ENCODE results near the gene NPDC1.
"Not testable (repeated sequence)": the region's sequence is repeated elsewhere in the genome, so short reads cannot be mapped to it uniquely, and the experiment has no call there.

The NPDC1 gene

DNA sequence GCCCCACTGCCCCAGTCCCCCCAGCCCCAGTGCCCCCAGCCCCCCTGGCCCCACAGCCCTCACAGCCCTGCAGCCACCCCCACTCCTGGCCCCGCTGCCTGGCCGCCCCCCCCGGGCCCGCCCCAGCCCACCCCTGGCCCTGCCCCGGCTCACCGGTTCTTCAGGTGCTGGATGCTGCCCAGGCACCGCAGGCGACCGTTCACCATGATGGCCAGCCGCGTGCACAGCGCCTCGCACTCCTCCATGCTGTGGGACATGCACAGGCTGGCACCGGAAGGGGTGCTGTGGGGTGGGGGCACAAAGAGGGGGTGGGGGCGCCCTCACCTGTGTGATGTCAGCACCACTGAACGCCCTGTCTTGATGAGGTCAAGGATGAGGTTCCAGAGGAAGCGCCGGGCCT lies 36.8 kb downstream of the NPDC1 start:
- no peak for ATAC-seq

DNA sequence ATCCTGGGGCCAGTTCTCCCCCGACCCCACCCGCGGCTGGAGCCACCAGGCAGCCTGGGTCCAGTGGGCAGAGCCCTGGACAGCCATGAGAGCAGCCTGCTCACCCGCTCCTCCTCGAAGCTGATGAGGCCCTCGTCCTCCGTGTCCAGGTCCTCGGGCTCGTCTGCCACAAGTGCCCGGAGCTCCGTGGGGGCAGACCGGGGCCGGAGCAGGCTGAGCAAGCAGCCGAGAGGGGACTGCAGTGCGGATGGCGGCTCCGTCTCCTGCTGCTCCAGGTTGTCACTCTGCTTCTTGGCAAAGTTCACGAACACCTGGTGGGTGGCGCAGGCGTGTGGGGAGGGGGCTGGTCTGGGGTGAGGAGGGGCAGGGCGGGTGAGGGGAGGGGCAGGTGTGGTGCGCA lies 37.7 kb downstream of the NPDC1 start:
- TF ChIP-seq ZNF8 (CRISPR knock-in tag; IDR thresholded peaks at IDR 0.05) (no peak), SNAI2 (CRISPR knock-in tag; IDR thresholded peaks at IDR 0.05) (no peak), PPARA (CRISPR knock-in tag; IDR thresholded peaks at IDR 0.05; ENCODE audit: borderline replicate concordance) (no peak), ZC3H10 (CRISPR knock-in tag; IDR thresholded peaks at IDR 0.05) (no peak), TCF4 (CRISPR knock-in tag; IDR thresholded peaks at IDR 0.05; ENCODE audit: borderline replicate concordance) (no peak), ZNF70 (CRISPR knock-in tag; IDR thresholded peaks at IDR 0.05) (no peak), ARNTL (CRISPR knock-in tag; IDR thresholded peaks at IDR 0.05; ENCODE audit: borderline replicate concordance, low read depth) (no peak), ZFP30 (CRISPR knock-in tag; IDR thresholded peaks at IDR 0.05) (no peak), ESRRG (CRISPR knock-in tag; IDR thresholded peaks at IDR 0.05) (no peak), ZFP3 (CRISPR knock-in tag; IDR thresholded peaks at IDR 0.05) (no peak), BACH2 (CRISPR knock-in tag; IDR thresholded peaks at IDR 0.05; ENCODE audit: borderline replicate concordance) (no peak), CSDC2 (CRISPR knock-in tag; IDR thresholded peaks at IDR 0.05) (no peak), OSR1 (CRISPR knock-in tag; IDR thresholded peaks at IDR 0.05) (no peak)
- no peak for ATAC-seq

More for the DNA sequence above, 36.8 kb downstream of the NPDC1 start:
- TF ChIP-seq, protein P1, sequence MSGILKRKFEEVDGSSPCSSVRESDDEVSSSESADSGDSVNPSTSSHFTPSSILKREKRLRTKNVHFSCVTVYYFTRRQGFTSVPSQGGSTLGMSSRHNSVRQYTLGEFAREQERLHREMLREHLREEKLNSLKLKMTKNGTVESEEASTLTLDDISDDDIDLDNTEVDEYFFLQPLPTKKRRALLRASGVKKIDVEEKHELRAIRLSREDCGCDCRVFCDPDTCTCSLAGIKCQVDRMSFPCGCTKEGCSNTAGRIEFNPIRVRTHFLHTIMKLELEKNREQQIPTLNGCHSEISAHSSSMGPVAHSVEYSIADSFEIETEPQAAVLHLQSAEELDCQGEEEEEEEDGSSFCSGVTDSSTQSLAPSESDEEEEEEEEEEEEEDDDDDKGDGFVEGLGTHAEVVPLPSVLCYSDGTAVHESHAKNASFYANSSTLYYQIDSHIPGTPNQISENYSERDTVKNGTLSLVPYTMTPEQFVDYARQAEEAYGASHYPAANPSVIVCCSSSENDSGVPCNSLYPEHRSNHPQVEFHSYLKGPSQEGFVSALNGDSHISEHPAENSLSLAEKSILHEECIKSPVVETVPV (CRISPR knock-in tag; IDR thresholded peaks at IDR 0.05), result no peak
- TF ChIP-seq ZFP30 (CRISPR knock-in tag; IDR thresholded peaks at IDR 0.05), result no peak
- no peak for TF ChIP-seq ESRRG (CRISPR knock-in tag; IDR thresholded peaks at IDR 0.05)
- no peak for TF ChIP-seq PPARA (CRISPR knock-in tag; IDR thresholded peaks at IDR 0.05; ENCODE audit: borderline replicate concordance)
- no peak for TF ChIP-seq ZNF8 (CRISPR knock-in tag; IDR thresholded peaks at IDR 0.05)
- TF ChIP-seq TOX (CRISPR knock-in tag; IDR thresholded peaks at IDR 0.05; ENCODE audit: borderline replicate concordance), result no peak
- no peak for TF ChIP-seq GLIS3 (CRISPR knock-in tag; IDR thresholded peaks at IDR 0.05)
- no peak for TF ChIP-seq BACH2 (CRISPR knock-in tag; IDR thresholded peaks at IDR 0.05; ENCODE audit: borderline replicate concordance)
- TF ChIP-seq ZNF565 (CRISPR knock-in tag; conservative IDR thresholded peaks at IDR 0.05; ENCODE audit: low read depth), result no peak
- no peak for TF ChIP-seq ISL1 (CRISPR knock-in tag; IDR thresholded peaks at IDR 0.05)
- TF ChIP-seq ZNF70 (CRISPR knock-in tag; IDR thresholded peaks at IDR 0.05), result no peak
- TF ChIP-seq TCF4 (CRISPR knock-in tag; IDR thresholded peaks at IDR 0.05; ENCODE audit: borderline replicate concordance), result no peak
- TF ChIP-seq SNAI2 (CRISPR knock-in tag; IDR thresholded peaks at IDR 0.05), result no peak

DNA sequence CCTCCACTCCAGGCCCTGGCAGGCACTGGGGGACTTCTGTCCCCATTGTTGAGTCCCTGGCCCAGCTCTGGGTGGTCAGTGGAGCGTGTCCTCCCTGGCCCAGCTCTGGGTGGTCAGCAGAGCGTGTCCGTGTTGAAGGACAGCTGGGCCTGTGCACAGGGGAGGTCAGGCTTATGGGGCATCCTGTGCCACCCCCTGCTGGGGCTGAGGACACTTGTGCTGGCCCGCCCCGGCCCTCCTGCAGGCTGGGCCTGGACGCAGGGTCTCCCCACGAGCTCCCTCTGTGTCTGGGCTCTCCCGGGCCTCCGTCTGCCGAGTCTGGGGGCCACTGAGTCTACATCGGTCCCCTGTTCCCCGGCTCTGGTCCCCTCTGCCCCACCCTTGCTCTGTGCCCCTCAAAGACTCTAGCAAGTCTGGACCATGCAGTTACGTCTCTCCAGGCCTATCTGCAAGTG lies 38.1 kb downstream of the NPDC1 start:
- ATAC-seq, result no peak; the same call in 2 of the 3 replicates
- no peak for TF ChIP-seq CSDC2 (CRISPR knock-in tag; IDR thresholded peaks at IDR 0.05)
- no peak for TF ChIP-seq GLIS3 (CRISPR knock-in tag; IDR thresholded peaks at IDR 0.05)
- no peak for TF ChIP-seq ZFP3 (CRISPR knock-in tag; IDR thresholded peaks at IDR 0.05)
- TF ChIP-seq ZNF70 (CRISPR knock-in tag; IDR thresholded peaks at IDR 0.05), result no peak
- TF ChIP-seq, protein P2, sequence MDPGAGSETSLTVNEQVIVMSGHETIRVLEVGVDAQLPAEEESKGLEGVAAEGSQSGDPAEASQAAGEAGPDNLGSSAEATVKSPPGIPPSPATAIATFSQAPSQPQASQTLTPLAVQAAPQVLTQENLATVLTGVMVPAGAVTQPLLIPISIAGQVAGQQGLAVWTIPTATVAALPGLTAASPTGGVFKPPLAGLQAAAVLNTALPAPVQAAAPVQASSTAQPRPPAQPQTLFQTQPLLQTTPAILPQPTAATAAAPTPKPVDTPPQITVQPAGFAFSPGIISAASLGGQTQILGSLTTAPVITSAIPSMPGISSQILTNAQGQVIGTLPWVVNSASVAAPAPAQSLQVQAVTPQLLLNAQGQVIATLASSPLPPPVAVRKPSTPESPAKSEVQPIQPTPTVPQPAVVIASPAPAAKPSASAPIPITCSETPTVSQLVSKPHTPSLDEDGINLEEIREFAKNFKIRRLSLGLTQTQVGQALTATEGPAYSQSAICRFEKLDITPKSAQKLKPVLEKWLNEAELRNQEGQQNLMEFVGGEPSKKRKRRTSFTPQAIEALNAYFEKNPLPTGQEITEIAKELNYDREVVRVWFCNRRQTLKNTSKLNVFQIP (CRISPR knock-in tag; IDR thresholded peaks at IDR 0.05; ENCODE audit: borderline replicate concordance, low read depth), result no peak
- TF ChIP-seq ESRRG (CRISPR knock-in tag; IDR thresholded peaks at IDR 0.05), result no peak

DNA sequence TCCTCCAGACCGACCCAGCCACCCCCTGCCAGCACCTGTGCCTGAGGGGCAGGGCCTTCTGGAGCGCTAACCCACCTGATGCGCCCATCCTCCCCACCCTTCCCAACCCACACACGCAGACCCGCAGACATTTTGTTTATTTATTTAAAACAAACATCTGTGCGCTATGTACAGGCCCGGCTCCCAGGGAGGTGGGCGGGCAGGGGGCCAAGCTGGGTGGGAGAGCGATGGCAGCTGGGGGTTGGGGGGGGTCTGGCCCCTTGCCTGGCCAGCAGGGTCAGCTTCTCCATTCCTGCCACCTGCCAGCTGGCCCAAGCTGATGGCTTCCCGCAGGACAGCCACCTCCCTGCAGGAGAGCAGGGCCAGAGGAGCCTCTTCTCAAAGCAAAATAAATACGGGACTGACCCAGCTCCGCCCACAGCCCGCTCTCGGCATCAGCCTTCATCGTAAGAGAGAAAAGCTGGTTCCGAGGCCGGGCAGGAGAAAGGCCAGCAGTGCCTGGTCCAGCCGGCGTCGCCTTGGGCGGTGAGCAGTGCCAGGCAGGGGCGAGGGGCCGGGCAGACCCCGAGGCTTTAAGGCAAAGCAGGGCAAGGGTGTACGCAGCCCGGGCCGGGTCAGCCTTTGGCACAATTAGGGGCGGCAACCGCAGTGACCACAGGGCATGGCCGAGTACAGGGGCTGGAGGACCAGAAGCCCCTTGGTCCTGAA lies 38.7 kb downstream of the NPDC1 start:
- ATAC-seq, result no peak
- TF ChIP-seq ZNF70 (CRISPR knock-in tag; IDR thresholded peaks at IDR 0.05) (no peak), ZC3H10 (CRISPR knock-in tag; IDR thresholded peaks at IDR 0.05) (no peak), BACH2 (CRISPR knock-in tag; IDR thresholded peaks at IDR 0.05; ENCODE audit: borderline replicate concordance) (no peak), SNAI2 (CRISPR knock-in tag; IDR thresholded peaks at IDR 0.05) (no peak)

DNA sequence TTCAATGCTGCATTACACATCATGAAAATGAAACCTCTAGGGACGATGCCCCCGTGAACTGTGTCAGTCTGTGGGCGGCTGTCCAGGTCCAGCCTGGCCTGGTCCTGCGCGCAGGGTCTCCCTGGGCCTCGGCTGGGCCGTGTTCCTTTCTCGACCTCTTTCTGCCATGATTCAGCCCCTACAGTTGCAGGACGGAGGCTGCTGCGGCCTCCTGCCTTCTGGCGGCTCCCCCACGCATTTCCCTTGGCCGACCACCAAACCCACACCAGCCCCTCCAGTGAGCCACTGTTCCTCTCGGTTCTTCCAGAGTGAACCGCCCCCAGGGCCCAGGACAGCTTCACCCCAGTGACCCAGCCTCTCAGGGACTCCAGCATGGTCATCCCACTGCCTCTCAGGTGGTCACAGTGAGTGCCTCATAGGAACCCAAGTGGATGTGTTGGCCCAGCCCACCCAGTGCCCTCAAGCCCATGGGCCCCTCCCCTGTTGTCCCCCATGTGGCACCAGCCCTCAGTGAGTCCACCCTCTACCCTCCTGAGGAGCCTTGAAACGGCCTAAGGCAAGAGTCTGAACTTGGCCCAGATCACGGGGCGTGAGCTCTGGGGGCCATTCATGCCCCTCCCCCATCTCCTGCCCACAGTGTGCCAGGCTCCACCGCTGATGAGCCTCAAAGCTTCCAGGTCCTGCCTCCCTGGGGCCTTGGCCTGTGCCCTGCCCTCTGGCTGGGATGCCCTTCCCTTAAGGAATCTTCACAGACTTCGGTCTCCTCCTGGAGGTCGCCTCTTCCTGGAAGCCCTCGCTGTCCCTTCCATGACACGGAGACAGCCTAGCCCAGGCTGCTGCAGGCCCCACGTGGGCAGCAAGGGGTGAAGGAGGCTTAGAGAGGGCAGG lies 39.6 kb downstream of the NPDC1 start:
- TF ChIP-seq, protein P3, sequence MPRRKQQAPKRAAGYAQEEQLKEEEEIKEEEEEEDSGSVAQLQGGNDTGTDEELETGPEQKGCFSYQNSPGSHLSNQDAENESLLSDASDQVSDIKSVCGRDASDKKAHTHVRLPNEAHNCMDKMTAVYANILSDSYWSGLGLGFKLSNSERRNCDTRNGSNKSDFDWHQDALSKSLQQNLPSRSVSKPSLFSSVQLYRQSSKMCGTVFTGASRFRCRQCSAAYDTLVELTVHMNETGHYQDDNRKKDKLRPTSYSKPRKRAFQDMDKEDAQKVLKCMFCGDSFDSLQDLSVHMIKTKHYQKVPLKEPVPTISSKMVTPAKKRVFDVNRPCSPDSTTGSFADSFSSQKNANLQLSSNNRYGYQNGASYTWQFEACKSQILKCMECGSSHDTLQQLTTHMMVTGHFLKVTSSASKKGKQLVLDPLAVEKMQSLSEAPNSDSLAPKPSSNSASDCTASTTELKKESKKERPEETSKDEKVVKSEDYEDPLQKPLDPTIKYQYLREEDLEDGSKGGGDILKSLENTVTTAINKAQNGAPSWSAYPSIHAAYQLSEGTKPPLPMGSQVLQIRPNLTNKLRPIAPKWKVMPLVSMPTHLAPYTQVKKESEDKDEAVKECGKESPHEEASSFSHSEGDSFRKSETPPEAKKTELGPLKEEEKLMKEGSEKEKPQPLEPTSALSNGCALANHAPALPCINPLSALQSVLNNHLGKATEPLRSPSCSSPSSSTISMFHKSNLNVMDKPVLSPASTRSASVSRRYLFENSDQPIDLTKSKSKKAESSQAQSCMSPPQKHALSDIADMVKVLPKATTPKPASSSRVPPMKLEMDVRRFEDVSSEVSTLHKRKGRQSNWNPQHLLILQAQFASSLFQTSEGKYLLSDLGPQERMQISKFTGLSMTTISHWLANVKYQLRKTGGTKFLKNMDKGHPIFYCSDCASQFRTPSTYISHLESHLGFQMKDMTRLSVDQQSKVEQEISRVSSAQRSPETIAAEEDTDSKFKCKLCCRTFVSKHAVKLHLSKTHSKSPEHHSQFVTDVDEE (CRISPR knock-in tag; IDR thresholded peaks at IDR 0.05), result no peak
- TF ChIP-seq TCF4 (CRISPR knock-in tag; IDR thresholded peaks at IDR 0.05; ENCODE audit: borderline replicate concordance) (no peak), RARB (CRISPR knock-in tag; IDR thresholded peaks at IDR 0.05) (no peak), ESRRG (CRISPR knock-in tag; IDR thresholded peaks at IDR 0.05) (no peak), ZC3H10 (CRISPR knock-in tag; IDR thresholded peaks at IDR 0.05) (no peak), SNAI2 (CRISPR knock-in tag; IDR thresholded peaks at IDR 0.05) (no peak), ZNF8 (CRISPR knock-in tag; IDR thresholded peaks at IDR 0.05) (no peak)
- TF ChIP-seq, protein P1 (CRISPR knock-in tag; IDR thresholded peaks at IDR 0.05), result no peak
- no peak for ATAC-seq

DNA sequence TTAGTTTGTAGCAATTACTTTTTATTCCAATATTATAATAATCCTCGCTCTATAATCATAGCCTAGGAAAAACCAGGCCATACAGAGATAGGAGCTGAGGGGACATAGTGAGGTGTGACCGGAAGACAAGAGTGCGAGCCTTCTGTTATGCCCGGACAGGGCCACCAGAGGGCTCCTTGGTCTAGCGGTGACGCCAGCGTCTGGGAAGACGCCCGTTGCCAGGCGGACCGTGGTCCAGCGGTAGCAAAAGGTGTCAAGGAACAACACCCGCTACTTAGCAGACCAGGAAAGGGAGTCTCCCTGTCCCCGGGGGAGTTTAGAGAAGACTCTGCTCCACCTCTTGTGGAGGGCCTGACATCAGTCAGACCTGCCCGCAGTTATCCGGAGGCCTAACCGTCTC lies 41.7 kb downstream of the NPDC1 start:
- not testable (repeated sequence) for ATAC-seq

Data from SK-N-SH treated with all-trans-retinoic acid at 6 μM for 48 hours (cell line).